Stimulated activated CD4-positive, alpha-beta T cell treated with anti-CD3 and anti-CD28 coated beads, TNF-alpha, amount 100 ng/mL, for 4 hours (primary cell): Measurements from ENCODE around the gene AANAT.

Source experiments
- DNase-seq, 3 experiments: peaks; one replicate each; pipeline ENCODE4 v3.0.0-alpha.2; 2020; ENCODE audit warnings: low read depth in 3 of 3

The AANAT gene

DNA sequence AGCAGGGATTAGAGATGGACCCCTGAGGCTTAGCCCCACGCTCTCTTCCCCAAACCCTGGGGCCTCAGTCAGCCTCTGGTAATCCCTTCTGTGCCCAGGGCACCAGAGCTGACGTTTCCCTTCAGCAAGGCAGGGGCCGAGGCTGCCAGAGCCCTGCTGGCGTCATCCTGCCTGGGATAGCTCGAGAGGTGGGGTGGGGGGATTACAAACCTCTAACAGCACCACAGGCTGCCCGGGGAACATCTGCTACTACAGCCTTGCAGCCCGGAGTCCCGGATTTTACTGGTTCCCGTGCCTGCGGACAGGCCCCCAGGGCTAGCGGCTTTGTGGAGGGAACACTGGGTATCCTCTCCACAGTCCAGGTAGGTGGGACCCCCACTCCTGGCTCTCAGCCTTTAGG lies at the start of gene AANAT:
Gene AANAT, plus strand, starts transcription at position 238 of the 400 bp plus-strand sequence. CDS start 1,144 bp downstream, outside the sequence.
- DNase-seq, result no peak

- no peak for DNase-seq
These were observed 47.7 kb upstream of the AANAT start for GRCh38 chr17:76419576-76420260.

DNA sequence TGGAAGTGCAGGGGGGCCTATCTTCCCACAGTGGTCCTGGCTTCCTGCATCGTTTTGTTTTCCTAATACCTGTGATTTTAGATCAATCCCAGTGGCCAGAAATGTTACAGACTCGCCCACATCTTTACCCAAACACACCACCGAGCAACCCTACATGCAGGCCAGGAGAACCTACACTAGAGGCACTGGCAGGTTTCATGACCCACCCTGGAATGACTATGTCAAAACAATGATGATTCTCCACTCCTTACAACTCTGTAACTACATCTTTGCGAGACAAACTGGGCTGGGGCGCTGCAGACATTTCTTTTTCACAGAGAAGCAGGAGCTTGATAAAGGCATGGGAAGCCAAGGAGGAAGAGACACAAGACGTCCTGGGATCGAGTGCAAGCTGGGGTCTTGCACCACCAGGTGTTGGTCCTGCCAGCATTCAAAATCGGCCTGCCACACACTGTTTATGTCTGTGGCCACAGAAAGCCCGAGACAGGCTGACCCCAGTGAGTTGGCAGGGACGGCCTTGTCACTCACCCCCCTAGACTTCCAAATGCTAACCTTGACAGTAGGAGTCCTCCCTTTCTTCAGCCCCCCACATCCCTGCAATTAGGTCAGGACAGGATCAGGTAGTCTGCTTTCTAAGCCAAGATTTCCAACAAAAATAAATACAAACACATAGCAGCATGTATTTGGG lies 46.9 kb upstream of the AANAT start:
- DNase-seq, result no peak

- DNase-seq, result no peak
These were observed 46.4 kb upstream of the AANAT start for GRCh38 chr17:76421044-76421407.

DNA sequence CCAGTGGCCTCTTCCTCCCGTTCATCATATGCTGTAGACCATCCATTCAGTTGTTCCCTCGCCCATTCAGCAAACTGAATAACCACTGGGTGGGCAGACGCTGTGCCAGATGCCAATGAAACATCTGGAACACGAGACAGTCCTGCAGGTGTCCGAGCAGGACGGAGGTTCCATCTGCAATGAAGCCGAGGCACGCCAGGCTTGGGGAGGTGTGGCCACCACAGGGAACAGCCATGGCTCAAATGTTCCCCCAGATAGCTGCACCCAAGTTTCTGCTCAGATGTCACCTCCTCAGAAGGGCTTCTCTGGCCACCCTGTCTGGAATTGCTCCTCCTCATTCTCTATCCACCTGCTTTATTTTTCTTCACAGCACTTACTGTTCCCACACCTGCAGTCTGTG lies 45.0 kb upstream of the AANAT start:
- DNase-seq, result no peak

- DNase-seq, result no peak
These were observed 44.5 kb upstream of the AANAT start for GRCh38 chr17:76422860-76423259.

DNA sequence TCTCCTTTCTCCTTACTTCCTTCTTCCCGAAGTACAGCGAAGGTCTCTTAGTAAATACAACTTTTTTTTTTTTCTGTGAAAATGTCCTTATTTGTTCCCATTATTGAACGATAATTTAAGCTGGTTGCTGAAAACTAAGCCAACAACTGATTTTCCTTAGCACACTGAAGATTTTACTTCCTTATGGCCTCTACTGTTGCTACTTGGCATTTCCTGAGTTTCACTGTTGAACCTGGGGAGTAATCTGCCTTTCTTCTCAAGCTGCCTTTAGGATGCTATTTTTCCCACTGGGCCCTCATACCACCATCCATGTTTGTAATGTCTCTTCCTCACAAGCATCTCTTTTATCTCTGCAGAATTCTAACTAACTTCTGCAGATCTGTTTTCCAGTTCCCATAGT lies 40.5 kb upstream of the AANAT start:
- DNase-seq, result no peak

DNA sequence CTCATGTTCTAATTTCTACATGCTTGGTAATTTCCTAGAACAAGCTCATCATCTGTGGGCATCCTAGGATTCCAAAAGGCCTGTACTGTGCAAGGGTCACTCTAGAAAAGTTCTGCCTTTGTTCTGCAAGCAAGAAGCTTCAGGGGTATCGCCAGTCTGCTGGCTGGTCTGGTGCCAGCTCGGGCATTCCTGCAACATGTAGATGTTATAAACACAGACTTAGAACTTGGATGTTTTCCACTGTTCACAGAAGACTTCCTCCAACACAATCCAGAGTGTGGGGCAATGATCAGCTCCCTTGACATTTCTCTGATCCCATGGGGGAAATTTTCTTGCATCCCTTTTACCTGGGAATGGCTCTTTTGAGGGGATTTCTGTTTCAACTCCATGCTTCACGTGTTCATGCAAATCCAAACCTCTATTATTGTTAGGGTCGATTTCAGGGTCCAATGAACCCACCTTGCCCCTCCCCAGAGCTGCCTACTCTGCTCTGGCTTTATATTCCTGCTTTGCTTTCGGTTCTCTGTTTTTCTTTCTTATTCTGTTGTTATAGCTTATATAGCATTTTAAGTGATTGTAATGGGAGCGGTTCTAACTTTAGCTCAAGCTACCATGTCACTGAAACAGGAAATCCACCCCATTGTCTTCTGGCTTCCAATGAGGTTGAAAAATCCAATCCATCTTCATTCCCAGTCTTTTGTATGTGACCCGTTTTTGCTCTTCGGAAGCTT lies 39.7 kb upstream of the AANAT start:
- DNase-seq, result no peak

GRCh38 chr17:76428511-76428910 lies 38.9 kb upstream of the AANAT start:
- no peak for DNase-seq

GRCh38 chr17:76431509-76431908 lies 35.9 kb upstream of the AANAT start:
- DNase-seq, result no peak

DNA sequence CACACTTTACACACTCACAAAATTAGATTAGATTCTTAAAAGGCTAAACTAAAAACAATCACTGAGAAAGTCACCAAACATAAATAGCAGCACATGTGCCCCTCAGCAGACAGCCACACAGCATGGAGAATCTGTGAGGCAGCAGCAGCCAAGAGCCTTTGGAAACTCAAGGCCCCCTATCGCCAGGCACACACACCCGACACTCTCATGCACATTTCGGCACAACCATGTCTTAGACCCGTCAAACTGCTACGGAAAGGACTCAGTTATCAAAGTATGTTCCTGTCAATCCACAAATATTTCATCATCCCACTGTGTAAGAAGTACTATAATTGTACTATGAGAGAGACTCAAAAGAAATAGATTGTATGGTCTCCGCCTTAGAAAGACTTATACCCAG lies 35.4 kb upstream of the AANAT start:
- no peak for DNase-seq

DNA sequence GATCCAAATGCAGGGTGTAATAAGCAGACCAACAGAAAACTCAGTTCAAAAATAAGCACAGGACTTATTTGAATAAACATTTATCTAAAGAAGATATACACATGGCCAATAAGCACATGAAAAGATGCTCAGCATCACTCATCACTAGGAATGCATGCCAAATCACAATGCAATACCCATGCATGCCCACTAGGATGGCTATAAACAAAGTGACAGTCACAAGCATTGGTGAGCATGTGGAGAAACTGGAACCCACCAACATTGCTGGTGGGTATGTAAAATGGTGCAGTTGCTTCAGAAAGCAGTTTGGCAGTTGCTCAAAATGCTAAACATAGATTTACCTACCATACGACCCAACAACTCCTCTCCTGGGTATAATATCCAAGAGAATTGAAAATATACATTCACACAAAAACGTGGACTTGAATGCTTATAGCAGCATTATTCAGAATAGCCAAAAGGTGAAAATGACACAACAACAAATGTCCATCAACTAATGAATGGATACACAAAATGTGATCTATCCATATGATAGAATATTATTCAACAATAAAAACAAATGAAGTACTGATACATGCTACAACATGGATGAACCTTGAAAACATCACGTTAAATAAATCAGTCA lies 34.6 kb upstream of the AANAT start:
- no peak for DNase-seq

GRCh38 chr17:76433693-76434092 lies 33.7 kb upstream of the AANAT start:
- no peak for DNase-seq

GRCh38 chr17:76434870-76435269 lies 32.5 kb upstream of the AANAT start:
- no peak for DNase-seq

GRCh38 chr17:76435751-76436150 lies 31.7 kb upstream of the AANAT start:
- no peak for DNase-seq

DNA sequence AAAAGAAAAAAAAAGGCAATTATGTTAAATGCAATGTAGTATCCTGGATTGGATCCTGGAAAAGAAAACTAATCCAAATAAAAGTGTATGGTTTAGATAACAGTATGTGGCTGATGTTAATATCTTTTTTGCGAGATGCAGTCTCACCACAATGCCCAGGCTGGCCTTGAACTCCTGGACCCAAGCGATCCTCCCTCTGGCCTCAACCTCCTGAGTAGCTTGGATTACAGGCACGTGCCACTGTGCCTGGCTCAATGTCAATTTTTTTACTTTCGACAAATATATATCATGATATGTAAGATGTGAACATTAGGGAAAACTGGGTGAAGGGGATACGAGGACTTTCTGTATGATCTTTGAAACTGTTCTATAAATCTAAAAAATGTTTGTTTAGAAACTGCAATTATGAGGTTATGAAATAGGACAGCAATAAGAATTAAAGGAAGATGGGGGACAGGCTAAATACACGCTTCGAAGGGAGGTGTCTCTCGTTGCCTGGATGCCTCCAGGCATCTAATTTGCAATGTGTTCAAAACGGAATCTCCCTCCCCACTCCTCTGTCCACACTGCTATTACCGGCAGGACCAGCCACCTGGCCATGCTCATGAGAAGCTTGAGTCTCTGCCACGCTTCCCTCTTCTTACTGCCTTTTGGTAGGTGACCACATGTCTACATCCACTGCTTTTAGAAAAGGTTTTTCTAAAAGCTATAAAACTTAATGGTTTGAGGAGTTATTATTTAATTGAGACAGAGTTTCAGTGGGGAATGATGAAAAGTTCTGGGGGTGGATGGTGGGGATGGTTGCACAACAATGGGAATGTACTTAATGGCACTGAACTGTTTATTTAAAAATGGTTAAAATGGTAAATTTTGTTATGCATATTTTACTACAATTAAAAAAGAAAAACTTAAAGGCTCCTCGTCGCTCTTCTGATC lies 29.7 kb upstream of the AANAT start:
- DNase-seq, result no peak

- no peak for DNase-seq
These were observed 28.5 kb upstream of the AANAT start for GRCh38 chr17:76438906-76439305.

DNA sequence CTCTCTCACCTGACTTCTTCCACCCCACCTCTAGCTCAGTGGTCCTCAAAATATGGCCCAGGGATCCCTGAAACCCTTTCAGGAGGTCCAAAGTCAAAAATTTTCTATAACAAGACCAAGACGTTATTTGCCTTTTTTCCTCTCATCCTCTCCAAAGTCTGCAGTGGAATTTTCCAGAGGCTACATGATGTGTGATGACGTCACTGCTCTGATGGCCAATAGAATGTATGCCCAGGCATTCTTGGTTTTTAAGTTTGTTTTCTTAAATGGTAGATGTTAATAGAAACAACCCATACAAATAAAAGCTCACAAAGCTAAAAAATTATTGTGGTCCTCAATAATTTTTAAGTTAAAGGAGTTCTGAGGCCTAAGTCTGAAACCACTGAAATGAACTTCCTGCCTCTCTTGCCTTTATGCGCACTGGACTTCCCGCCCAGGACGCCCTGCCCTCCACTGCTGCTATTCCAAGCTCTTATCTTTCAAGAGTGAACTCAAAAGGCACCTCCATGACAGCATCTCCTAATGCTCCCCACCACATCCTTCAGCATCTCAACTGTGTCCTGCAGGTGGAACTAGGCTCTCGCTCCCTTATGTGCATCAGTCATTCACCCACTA lies 28.0 kb upstream of the AANAT start:
- no peak for DNase-seq

GRCh38 chr17:76440751-76441362 lies 26.5 kb upstream of the AANAT start:
- DNase-seq, result no peak

- DNase-seq, result no peak
These were observed 25.6 kb upstream of the AANAT start for GRCh38 chr17:76441686-76442340.
